ENCODE data around the gene COQ9.

COQ9 gene

GRCh38 chr16:57510016-57510871, 63.0 kb downstream of the COQ9 start:
- Histone ChIP-seq H3K27me3 (ENCODE audit: control insufficient read depth in 1 of 2, insufficient read depth in 2 of 2, low read length in 2 of 2) (peaks cover 0 to 4% of the 10 kb centered on the region in 2 donors), H3K4me3 (ENCODE audit: low read depth in 1 of 2, low read length in 2 of 2) (no peak overlapping the region), H3K9ac (ENCODE audit: low read length) (no peak overlapping the region), H3K4me1 (ENCODE audit: insufficient read depth, low read length) (peaks cover 6% of the 10 kb centered on the region), H3K36me3 (ENCODE audit: insufficient read depth, low read length) (no peaks in the 10 kb centered on the region), H3K9me3 (ENCODE audit: low read length) (no peaks in the 10 kb centered on the region), H3K27ac (ENCODE audit: low read depth, low read length) (no peak overlapping the region)
